SH-SY5Y (cell line): ENCODE data around the gene OR8S1.

Source experiments
- GATA2 ChIP-seq: IDR thresholded peaks from 2 replicates; pipeline ENCODE4 v1.6.1; 2011; ENCODE audit warnings: mild to moderate bottlenecking, low read depth, low read length
- GATA3 ChIP-seq: IDR thresholded peaks from 2 replicates; pipeline ENCODE4 v1.6.1; 2011; ENCODE audit warnings: low read depth, mild to moderate bottlenecking, low read length, moderate library complexity

DNA sequence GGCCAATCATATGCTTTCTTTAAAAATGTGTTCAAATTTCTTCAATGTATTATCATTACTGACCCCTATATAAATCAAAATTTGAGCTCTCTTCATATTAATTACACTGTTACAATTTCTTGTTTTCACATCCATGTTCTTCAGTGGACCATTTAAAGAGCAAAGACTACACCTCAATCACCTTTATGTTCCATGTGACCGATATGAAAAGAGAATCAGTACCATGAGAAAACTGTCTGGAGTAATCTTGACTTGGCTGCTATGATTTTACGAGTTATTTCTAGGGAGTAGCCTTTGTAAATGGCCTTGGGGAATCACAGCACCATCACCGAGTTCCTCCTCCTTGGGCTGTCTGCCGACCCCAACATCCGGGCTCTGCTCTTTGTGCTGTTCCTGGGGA lies at the start of gene OR8S1:
- TF ChIP-seq GATA3 = no peak
- no peak for TF ChIP-seq GATA2
